Dedifferentiated amniotic fluid mesenchymal stem cell (primary cell): ENCODE measurements around the gene KIAA0408.
"Not testable (repeated sequence)": the region's sequence is repeated elsewhere in the genome, so short reads cannot be mapped to it uniquely, and the experiment has no call there.

ENCODE experiments used
- DNase-seq: peaks from one replicate; pipeline ENCODE4 v3.0.0-alpha.2; 2016; ENCODE audit errors: extremely low spot score

KIAA0408 gene

GRCh38 chr6:127412016-127412415 lies 47.2 kb downstream of the KIAA0408 start:
- DNase-seq, result not testable (repeated sequence)
